GM10847 (cell line): ENCODE data around the gene ZKSCAN7.

Experiments used
- POLR2A ChIP-seq: IDR thresholded peaks from 2 replicates; pipeline ENCODE4 v1.6.1; 2011; ENCODE audit not compliant: insufficient read length; ENCODE audit errors: extremely low read depth

ZKSCAN7 gene

DNA sequence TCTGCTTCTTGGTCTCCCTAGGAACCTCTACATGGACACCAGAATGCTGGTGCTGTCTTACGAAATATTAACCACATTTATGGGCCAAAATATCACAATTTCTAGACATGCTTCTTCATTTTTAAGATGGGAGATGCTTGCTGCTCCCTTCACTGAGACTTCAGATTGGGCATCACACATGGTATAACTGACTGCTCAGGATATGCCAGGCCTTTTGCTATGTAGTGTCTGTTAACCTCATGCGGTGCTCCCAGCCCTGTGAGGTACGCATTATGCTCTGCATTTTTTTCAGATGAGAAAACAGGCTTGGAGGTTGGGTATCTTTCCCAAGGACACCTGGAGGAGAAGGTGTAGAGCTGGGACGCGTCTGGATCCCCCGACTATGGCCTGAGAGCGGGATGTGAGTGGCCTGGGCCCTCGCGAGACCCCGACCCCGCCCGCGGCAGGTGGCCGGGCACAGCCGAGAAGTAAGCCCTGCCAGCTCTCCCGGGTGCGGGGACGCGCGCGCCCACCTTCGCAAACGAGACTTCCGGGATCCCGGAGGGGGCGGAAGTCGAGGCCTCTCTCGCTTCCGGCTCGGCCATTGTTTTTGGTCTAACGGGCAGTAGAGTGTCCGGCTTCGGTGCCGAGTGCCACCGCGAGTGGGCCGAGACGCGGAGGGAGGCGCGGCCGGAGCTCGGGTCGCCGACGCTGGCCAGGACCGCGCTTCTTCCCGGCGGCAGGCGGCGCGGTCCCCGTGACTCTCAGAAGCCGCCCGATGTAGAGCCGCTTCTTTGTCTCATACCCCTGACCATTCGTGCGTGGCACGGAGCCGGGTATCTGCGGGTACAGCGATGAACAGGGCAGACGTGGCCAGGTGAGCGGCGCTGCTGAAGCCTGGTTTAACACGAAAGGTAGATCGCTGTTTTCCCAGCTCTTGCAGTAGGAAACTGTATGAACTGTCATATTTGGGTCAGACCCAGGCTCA lies at the start of gene ZKSCAN7:
TSS of gene ZKSCAN7 (plus strand) at position 568 of the 967 bp plus-strand sequence. CDS start 1,855 bp downstream, outside the sequence.
- TF ChIP-seq POLR2A = no peak

DNA sequence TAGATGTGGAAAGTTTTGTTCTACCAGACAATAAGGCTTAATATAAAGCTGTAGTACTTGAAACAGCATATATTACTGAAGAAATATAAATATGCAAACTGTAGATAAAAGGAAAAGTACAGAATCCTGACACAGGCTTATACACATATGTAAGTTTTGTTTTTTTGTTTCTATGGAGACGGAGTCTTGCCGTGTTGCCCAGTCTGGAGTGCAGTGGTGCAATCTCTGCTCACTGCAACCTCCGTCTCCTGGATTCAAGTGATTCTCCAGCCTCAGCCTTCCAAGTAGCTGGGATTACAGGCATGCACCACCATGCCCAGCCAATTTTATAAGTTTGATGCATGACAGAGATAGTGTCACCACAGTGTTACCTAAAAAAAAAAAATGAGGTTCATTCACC lies 48.4 kb upstream of the ZKSCAN7 start:
- no peak for TF ChIP-seq POLR2A

DNA sequence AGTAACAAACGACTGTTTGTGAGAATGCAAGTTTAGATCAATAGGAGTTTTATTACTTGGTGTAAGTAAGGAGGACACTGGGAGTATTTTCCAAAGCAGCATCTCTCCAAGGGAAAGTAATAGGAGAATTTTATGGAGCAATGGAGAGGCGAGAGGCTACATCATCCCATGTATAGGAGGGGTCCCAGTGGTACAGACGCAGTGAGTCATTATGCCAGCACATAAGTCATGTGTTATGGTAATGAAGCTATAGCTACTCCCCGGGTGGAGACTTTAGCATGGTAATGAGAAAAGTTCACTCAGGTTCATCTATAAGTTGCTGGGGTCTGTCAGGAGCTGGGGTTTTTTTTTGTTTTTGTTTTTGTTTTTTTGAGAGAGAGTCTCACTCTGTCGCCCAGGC lies 48.0 kb upstream of the ZKSCAN7 start:
- no peak for TF ChIP-seq POLR2A

DNA sequence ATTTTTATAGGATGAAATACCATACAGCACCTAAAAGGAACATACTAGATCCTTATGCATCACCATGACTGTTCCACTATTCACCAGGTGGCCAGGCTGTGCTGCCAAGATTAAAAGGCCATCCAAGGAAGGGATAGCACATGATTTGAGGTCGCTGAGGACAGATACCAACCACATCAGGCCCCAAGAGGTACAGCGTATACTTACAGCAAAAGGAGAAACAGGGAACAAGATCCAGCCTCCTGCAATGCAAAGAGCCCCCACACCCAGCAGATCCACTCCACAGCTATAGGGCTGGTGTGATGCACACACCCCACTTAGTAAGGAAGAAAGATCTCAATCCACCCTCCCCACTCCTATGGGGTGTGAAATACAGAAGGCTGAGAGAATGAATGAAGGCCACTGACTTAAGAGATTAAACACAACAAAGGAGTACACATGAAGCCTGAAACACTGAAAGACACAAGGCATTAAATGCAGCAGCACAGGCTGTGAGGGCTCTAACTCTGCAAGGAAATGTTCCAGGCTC lies 45.5 kb upstream of the ZKSCAN7 start:
- no peak for TF ChIP-seq POLR2A

DNA sequence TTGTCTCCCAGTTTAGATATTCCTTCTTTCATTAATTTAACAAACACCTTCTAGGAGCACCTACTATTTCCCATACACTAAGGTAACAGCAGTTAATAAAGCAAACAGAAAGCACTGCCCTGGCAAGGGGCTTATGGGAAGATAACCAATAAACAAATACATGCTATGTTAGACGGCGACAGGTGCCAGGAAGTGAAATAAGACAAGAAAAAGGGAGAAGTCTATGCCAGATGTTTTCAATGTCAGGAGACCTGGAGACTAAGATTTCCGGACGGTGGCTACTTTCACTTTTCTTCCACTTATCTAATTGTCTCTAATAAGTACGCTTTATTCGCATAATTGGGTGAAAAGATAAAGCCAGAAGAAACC lies 45.0 kb upstream of the ZKSCAN7 start:
- no peak for TF ChIP-seq POLR2A

DNA sequence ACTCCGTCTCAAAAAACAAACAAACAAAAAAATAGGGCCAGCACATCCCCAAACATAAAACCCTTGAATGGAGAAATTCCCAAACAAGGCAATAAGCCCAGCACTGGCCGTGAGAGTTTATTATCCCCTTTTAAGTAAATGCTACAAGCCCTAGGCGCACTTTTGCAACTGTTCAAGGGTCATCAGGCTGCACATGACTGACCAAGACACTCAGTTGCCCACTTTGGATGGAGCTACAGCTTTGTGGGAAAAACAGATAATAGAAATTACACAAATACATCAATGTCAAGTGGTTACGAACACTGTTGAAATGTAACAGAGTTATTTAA lies 43.8 kb upstream of the ZKSCAN7 start:
- TF ChIP-seq POLR2A = no peak

DNA sequence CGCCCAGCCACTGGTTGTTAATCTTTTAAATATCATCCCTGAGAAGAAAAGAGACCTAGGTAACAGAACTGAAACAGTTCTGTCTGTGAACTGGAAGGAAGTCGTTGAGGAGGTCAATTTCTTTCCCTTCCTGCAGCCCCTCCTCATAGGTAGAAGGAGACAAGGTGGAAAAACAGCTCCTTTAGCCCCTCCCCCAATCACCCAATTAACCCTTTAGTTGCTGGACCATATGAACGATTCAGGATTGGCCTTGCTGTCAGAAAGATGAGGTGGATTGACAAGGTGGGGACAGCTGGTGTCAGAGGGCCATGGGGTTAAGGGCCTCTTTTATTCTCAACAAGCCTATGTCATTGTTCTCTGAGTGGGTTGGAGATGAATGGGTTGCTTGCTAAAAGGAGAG lies 41.5 kb upstream of the ZKSCAN7 start:
- TF ChIP-seq POLR2A = no peak

DNA sequence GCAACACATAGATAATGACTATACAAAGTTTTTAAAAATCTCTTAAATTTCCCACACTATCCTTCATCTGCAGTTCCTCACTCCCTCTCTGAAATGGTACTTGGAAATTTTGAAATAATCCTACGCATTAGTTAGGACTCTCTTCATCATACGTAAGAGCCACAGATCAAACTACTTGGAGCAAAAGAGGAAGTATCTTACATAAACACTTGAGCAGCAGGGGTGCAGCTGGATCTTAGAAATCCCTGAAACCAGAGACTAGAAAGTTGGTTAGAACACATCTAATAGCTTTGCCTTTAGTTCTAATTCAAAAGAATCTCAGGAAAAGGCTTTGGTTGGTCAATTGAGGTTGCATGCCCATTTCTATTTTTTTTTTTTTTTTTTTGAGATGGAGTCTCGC lies 38.8 kb upstream of the ZKSCAN7 start:
- no peak for TF ChIP-seq POLR2A

DNA sequence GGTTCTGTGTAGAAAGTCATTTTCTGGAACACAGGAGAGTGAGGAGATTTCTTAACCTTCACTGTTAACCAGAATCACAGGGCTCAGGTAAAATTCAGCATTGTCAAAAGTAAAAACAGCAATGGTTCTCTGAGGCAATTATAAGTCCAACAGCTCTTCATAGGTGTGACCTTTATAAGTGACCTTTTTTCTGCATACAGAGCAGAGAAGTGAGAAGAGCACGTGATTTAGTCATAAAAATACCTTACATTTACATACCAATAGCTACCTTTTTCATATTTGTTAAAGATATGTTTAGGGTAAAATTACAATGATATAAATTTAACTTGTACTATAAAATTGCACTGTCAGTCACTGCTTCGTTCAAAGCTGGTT lies 36.2 kb upstream of the ZKSCAN7 start:
- TF ChIP-seq POLR2A = no peak

DNA sequence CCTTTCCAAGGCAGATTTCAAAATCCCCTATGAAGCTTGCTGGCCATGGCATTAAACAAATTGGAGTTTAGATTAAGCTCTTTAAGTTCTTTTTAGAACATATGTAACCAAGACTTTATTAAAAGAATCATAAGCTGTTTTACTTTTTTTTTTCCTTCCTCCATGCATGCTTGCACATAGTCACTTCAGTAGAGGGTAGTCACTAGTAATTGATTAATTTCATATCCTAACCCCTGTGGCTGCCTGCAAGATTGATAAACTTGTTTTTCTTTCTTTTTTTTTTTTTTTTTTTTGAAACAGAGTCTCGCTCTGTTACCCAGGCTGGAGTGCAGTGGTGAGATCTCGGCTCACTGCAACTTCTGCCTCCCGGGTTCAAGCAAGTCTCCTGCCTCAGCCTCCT lies 33.3 kb upstream of the ZKSCAN7 start:
- TF ChIP-seq POLR2A = no peak

DNA sequence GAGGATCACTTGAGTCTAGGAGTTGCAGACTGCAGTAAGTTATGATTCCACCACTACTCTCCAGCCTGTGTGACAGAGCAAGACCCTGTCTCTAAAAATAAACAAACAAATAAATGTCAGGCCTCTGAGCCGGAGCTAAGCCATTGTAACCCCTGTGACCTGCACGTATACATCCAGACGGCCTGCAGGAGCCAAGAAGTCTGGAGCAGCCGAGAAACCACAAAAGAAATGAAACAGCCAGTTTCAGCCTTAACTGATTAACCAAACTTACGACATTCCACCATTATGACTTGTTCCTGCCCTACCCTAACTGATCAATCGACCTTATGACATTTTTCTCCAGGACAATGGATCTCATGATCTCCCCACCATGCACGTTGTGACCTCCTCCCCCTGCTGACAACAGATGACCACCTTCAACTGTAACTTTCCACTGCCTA lies 32.5 kb upstream of the ZKSCAN7 start:
- no peak for TF ChIP-seq POLR2A

DNA sequence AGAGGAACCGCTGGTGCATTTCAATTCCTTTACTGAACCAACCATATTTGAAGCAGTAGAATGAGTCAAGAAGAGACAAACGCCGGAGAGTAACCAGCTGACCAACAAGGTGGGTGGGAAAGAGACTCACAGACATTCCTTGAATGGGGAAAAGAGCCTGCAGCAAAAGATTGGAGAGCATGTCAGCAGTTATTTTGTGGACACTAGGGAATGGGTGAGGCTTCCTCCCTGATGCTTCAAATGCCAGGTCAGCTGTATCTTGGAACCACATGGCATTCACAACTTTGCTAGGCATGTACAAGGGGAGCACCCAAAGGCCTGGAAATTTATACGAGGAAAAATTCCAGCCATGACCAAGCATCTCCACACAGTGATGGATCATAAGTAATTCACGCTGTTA lies 29.9 kb upstream of the ZKSCAN7 start:
- no peak for TF ChIP-seq POLR2A

DNA sequence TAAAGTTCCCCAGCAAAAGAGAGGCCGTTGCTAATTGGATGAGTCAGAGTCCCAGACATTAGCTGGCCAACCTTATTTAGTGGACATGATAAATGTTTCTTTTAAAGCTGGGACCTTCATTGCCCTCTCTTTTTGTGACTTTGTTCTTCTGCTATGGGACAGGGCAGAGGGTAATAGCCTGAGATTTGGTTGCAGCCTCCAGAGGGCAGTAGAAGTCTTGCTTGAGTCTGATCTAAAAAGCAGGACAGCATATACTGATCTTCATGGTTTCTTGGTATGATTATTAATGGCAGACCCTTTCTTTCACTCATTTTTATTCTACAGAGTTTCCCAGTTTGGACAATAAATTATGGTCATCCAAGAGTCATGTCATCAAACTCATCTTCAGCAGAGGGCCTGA lies 25.1 kb upstream of the ZKSCAN7 start:
- no peak for TF ChIP-seq POLR2A

DNA sequence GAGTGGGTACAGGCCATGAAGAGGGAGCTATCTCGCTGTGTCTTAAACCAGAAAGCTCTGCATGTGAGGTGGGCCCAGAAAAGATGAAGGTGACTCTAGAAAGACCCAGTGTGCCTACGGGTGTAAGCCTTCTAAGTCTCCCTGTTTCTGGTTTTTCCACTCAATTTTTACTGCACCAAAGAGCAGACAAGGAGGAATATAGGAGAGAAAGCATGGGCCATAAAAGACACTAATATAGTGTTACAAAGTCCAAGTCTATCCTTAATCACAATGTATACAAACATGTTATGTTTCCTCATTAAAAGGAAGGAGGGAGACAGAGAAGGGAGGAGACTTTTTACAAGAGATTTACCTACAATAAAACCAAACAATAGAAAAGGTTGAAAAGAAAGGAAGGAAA lies 24.1 kb upstream of the ZKSCAN7 start:
- TF ChIP-seq POLR2A = no peak

DNA sequence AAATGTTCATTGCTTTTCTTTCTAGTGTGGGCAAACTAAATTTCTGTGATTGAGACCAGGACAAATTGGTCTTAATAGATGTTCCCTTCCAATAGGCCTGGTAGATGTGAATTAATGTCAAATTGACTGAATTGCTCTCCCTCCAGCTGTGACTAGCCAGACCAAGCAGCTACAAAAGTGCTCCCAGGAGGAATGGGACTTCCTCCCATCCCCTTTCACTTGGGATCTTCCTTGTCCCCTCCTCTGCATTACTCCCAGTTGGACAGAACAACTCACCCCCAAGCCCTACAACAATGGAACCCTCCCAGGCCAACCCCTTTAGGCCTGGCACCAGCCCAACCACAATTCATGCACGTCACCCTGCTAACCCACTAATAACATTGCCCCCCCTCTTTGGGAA lies 19.6 kb upstream of the ZKSCAN7 start:
- no peak for TF ChIP-seq POLR2A

DNA sequence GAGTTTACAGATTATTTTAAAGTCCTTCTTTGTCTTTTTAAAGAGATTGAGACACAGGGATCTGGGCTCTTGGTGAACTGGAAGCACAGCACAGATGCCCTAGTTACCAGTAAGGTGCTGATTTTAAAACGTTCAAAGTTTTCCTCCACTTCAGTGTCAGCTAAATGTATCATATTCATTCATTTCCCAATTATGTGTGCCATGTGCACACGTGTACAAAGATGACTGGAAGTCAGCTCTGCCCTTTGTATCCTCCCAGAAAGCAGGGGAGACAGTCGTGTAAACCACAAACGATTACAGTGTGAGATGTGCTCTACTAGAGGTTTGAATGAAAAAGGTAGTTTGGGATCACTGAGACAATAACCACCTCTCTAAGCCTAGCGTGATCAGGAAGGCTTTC lies 730 bp downstream of the ZKSCAN7 start:
- no peak for TF ChIP-seq POLR2A

DNA sequence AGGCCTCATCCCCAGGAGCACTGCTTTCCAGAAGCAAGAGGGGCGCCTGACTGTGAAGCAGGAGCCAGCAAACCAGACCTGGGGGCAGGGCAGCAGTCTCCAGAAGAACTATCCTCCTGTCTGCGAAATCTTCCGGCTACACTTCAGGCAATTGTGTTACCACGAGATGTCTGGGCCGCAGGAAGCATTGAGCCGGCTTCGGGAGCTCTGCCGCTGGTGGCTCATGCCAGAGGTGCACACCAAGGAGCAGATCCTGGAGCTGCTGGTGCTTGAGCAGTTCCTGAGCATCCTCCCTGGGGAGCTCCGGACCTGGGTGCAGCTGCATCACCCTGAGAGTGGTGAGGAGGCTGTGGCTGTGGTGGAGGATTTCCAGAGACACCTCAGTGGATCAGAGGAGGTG lies 2.1 kb downstream of the ZKSCAN7 start:
- no peak for TF ChIP-seq POLR2A
